Heart left ventricle (tissue), 13 donors: ENCODE results near the gene LIPC.

Source experiments
- CTCF ChIP-seq, 12 donors: fragments of 200-600 bp; sonication (generic) in 4 of 12; IDR thresholded peaks; one replicate each; pipeline versions ENCODE4 v1.5.0 to v1.8.0; 2018 to 2022; ENCODE audit warnings: antibody characterized with exemption in 12 of 12, mild to moderate bottlenecking in 5 of 12
- POLR2A ChIP-seq, 2 donors: fragments of 450-650 bp; IDR thresholded peaks; one replicate each; pipeline ENCODE4 v1.6.1; 2017; ENCODE audit warnings: antibody characterized with exemption in 2 of 2, mild to moderate bottlenecking in 2 of 2, moderate library complexity in 2 of 2
- donor health status: ischemic (EF 13 %, LVEDD 7.1; RV severe dilation, severe dysfunction).
- donor health status: DM: no; HTN: yes; CAD: no.
- donor health status: DM: no; HTN: no; CAD: no.
- donor health status: ischemic (EF 25% LVEDD 6.9; RV normal size, moderate dysfunction).
- donor health status: ischemic (EF 25% LVEDD 5.7; RV mildly dilated, moderate dysfunction).
- donor health status: ischemic (EF 35%, LVEDD 5.7; RV mildly dilated, moderate dysfunction).
- donor health status: nonischemic (EF 11% LVEDD 7.7; RV severe dilation, severe dysfunction).
- donor health status: DM: yes; HTN: yes; CAD: no.
- donor health status: PGD.
- donor health status: ischemic (EF 29% LVEDD 5.4; RV normal size, mild dysfunction).
- donor health status: nonischemic (EF 23%, LVEDD 6.1; RV moderate dilation, normal function).

GRCh38 chr15:58392141-58392540, 39.6 kb upstream of the LIPC start:
- TF ChIP-seq POLR2A (IDR thresholded peaks at IDR 0.05) (no peak), CTCF (IDR thresholded peaks at IDR 0.05) (no peak)
